ENCODE measurements around the gene SIGLEC10. TPM values are rescaled to one million over a fixed set of nuclear protein-coding genes. Genes with fewer than 3 reads are reported as not detected.

The SIGLEC10 gene
- total and polyA plus RNA-seq, 2 experiments from 2014 or later, result not detected

GRCh38 chr19:51387924-51388389 is 29.5 kb downstream of the SIGLEC10 start, which contains the start of gene LIM2:
TSS of gene LIM2 (minus strand) at chr19:51387974. CDS start at chr19:51387443, 531 bp downstream.
- Histone ChIP-seq H3K9ac (no peak within 1 kb of the TSS), H3F3A (ENCODE audit: insufficient read depth) (no peaks in the 10 kb centered on the region), H3K27ac (no peak within 1 kb of the TSS), H3K9me2 (ENCODE audit: insufficient read depth) (no peaks in the 10 kb centered on the region), H3K4me2 (ENCODE audit: unreplicated experiment) (no peak within 1 kb of the TSS), H3K36me3 (ENCODE audit: low read depth) (no peaks in the 10 kb centered on the region), H3K9me3 (ENCODE audit: low read depth) (no peaks in the 10 kb centered on the region), H3K4me3 (no peak within 1 kb of the TSS), H3K4me1 (ENCODE audit: insufficient read depth) (no peaks in the 10 kb centered on the region), H3K27me3 (replicated peaks; ENCODE audit: insufficient read depth) (no peaks in the 10 kb centered on the region), H4K20me1 (ENCODE audit: insufficient read depth) (no peaks in the 10 kb centered on the region), H2AFZ (no peak within 1 kb of the TSS), H3K79me2 (ENCODE audit: insufficient read depth) (no peaks in the 10 kb centered on the region)
- in situ Hi-C loops (cut with MboI), result no loop called here
- no peak for TF ChIP-seq EZH2 (IDR thresholded peaks at IDR 0.05; ENCODE audit: insufficient read depth, poor library complexity, severe bottlenecking)
- TF ChIP-seq EZH2phosphoT487 (IDR thresholded peaks at IDR 0.05; ENCODE audit: insufficient read depth, low read depth), result no peak
- 82 to 83% methylated on average over 15 of the region's 15 CpGs for WGBS, 2 experiments (ENCODE audit: low coverage in 1 of 2, low lambda C conversion rate in 2 of 2, missing lambda C conversion rate in 2 of 2)
- DNase-seq, result no peak

DNA sequence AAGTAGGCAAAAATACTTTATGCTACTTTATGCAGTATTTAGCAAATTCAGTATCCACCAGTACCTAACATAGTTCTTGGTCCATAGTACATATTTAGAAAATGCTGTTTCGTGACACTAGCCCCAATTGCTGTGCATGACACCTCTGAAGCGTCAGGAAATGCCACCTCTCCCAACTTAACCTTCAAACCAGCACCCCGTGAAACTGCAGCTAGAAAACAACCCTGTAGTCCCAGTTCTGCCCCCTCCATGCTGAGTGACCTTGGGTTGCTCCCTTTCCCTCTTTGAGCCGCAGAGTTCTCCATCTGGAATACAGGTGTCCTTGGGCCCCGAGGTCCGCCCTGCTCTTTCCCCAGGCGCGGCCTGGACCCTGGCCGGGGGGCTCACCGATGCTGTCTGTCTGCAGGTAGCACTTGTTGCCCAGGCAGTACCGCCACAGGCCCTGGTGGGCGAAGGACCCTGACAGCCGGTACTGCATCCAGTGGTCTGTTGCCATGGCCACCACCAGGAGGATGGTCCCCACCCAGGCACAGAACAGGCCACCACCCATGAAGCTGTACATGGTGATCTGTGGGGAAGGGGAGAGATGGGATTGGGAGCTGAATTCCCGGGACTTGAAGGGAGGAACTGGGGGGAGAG is 30.4 kb downstream of the SIGLEC10 start:
- Histone ChIP-seq H3K9me2 (ENCODE audit: insufficient read depth) (no peaks in the 10 kb centered on the region), H3K4me1 (ENCODE audit: insufficient read depth) (no peaks in the 10 kb centered on the region), H3K9ac (no peak overlapping the region), H4K20me1 (ENCODE audit: insufficient read depth) (no peaks in the 10 kb centered on the region), H3K4me3 (no peak overlapping the region), H3K27me3 (replicated peaks; ENCODE audit: insufficient read depth) (no peaks in the 10 kb centered on the region), H3K36me3 (ENCODE audit: low read depth) (no peaks in the 10 kb centered on the region), H3K79me2 (ENCODE audit: insufficient read depth) (no peaks in the 10 kb centered on the region), H3K4me2 (ENCODE audit: unreplicated experiment) (no peak overlapping the region), H3K9me3 (ENCODE audit: low read depth) (no peaks in the 10 kb centered on the region), H3K27ac (no peak overlapping the region), H2AFZ (no peak overlapping the region), H3F3A (ENCODE audit: insufficient read depth) (no peaks in the 10 kb centered on the region)
- in situ Hi-C loops (cut with MboI), result no loop called here
- DNase-seq, result no peak
- TF ChIP-seq EZH2 (IDR thresholded peaks at IDR 0.05; ENCODE audit: insufficient read depth, poor library complexity, severe bottlenecking) (no peak), EZH2phosphoT487 (IDR thresholded peaks at IDR 0.05; ENCODE audit: insufficient read depth, low read depth) (no peak)
- 62 to 68% methylated on average over 12 to 14 of the region's 14 CpGs for WGBS, 2 experiments (ENCODE audit: low coverage in 1 of 2, low lambda C conversion rate in 2 of 2, missing lambda C conversion rate in 2 of 2)

- Histone ChIP-seq H3K79me2 (ENCODE audit: insufficient read depth) (no peaks in the 10 kb centered on the region), H3K27me3 (replicated peaks; ENCODE audit: insufficient read depth) (no peaks in the 10 kb centered on the region), H3K9me3 (ENCODE audit: low read depth) (no peaks in the 10 kb centered on the region), H3K4me3 (no peak overlapping the region), H3K4me1 (ENCODE audit: insufficient read depth) (no peaks in the 10 kb centered on the region), H3K36me3 (ENCODE audit: low read depth) (no peaks in the 10 kb centered on the region), H4K20me1 (ENCODE audit: insufficient read depth) (no peaks in the 10 kb centered on the region), H3K4me2 (ENCODE audit: unreplicated experiment) (no peak overlapping the region), H2AFZ (no peak overlapping the region), H3K9ac (no peak overlapping the region), H3F3A (ENCODE audit: insufficient read depth) (no peaks in the 10 kb centered on the region), H3K9me2 (ENCODE audit: insufficient read depth) (no peaks in the 10 kb centered on the region), H3K27ac (no peak overlapping the region)
- 79 to 94% methylated on average over 3 to 4 of the region's 4 CpGs for WGBS, 2 experiments (ENCODE audit: low coverage in 1 of 2, low lambda C conversion rate in 2 of 2, missing lambda C conversion rate in 2 of 2)
- TF ChIP-seq EZH2phosphoT487 (IDR thresholded peaks at IDR 0.05; ENCODE audit: insufficient read depth, low read depth) (no peak), EZH2 (IDR thresholded peaks at IDR 0.05; ENCODE audit: insufficient read depth, poor library complexity, severe bottlenecking) (no peak)
- no peak for DNase-seq
- in situ Hi-C loops (cut with MboI), result no loop called here
These were observed 35.4 kb downstream of the SIGLEC10 start for GRCh38 chr19:51382004-51382403.

- Histone ChIP-seq H3K4me3 (no peak overlapping the region), H3K9me2 (ENCODE audit: insufficient read depth) (no peaks in the 10 kb centered on the region), H3F3A (ENCODE audit: insufficient read depth) (no peaks in the 10 kb centered on the region), H2AFZ (no peak overlapping the region), H3K27ac (no peak overlapping the region), H3K9me3 (ENCODE audit: low read depth) (no peaks in the 10 kb centered on the region), H3K27me3 (replicated peaks; ENCODE audit: insufficient read depth) (no peaks in the 10 kb centered on the region), H3K4me2 (ENCODE audit: unreplicated experiment) (no peak overlapping the region), H3K9ac (no peak overlapping the region), H4K20me1 (ENCODE audit: insufficient read depth) (no peaks in the 10 kb centered on the region), H3K36me3 (ENCODE audit: low read depth) (no peaks in the 10 kb centered on the region), H3K79me2 (ENCODE audit: insufficient read depth) (no peaks in the 10 kb centered on the region), H3K4me1 (ENCODE audit: insufficient read depth) (no peaks in the 10 kb centered on the region)
- DNase-seq, result no peak
- in situ Hi-C loops (cut with MboI), result no loop called here
- TF ChIP-seq EZH2 (IDR thresholded peaks at IDR 0.05; ENCODE audit: insufficient read depth, poor library complexity, severe bottlenecking), result no peak
- TF ChIP-seq EZH2phosphoT487 (IDR thresholded peaks at IDR 0.05; ENCODE audit: insufficient read depth, low read depth), result no peak
- WGBS, 2 experiments (ENCODE audit: low coverage in 1 of 2, low lambda C conversion rate in 2 of 2, missing lambda C conversion rate in 2 of 2), result 70 to 75% methylated on average over 9 of the region's 9 CpGs
These were observed 37.1 kb downstream of the SIGLEC10 start for GRCh38 chr19:51380379-51380778.

Data from GM23248 (cell line).